Loucy (cell line): ENCODE results near the gene ETNK2.

Source experiments
- CTCF ChIP-seq: fragments of 200-600 bp; sonication (generic); conservative IDR thresholded peaks from 2 replicates; pipeline ENCODE4 v1.5.1; 2014; ENCODE audit warnings: mild to moderate bottlenecking, antibody characterized with exemption, low read length
- EZH2phosphoT487 ChIP-seq: fragments of 200-600 bp; IDR thresholded peaks from 2 replicates; pipeline ENCODE4 v1.6.1; 2018; ENCODE audit warnings: antibody characterized with exemption, mild to moderate bottlenecking, moderate library complexity, borderline replicate concordance

GRCh38 chr1:204136814-204137213, 15.0 kb downstream of the ETNK2 start:
- no peak for TF ChIP-seq CTCF
- no peak for TF ChIP-seq EZH2phosphoT487
